Neuronal stem cell (in vitro differentiated cells): ENCODE data around the gene CLIC5.

ENCODE experiments used
- DNase-seq: peaks from one replicate; pipeline ENCODE4 v3.0.0-alpha.2; 2013; ENCODE audit warnings: low spot score
- H2AFZ ChIP-seq: one replicate; pipeline ENCODE4 v1.6.1; 2013; ENCODE audit warnings: mild to moderate bottlenecking, low read length, inconsistent platforms
- H2AK5ac ChIP-seq: 2 replicates; pipeline ENCODE4 v1.6.1; 2013; ENCODE audit warnings: low read depth, mild to moderate bottlenecking, inconsistent platforms, low read length, moderate library complexity, mixed read lengths
- H2BK120ac ChIP-seq: 2 replicates; pipeline ENCODE4 v1.6.1; 2013; ENCODE audit warnings: low read depth, mild to moderate bottlenecking, inconsistent platforms, low read length, moderate library complexity, mixed read lengths
- H2BK12ac ChIP-seq: one replicate; pipeline ENCODE4 v1.6.1; 2013; ENCODE audit warnings: low read length, inconsistent platforms
- H2BK15ac ChIP-seq: 2 replicates; pipeline ENCODE4 v1.6.1; 2013; ENCODE audit warnings: mild to moderate bottlenecking, low read length, inconsistent platforms, mixed read lengths
- H2BK5ac ChIP-seq: one replicate; pipeline ENCODE4 v1.6.1; 2013; ENCODE audit warnings: inconsistent platforms, mild to moderate bottlenecking, low read length, moderate library complexity
- H3K14ac ChIP-seq: one replicate; pipeline ENCODE4 v1.6.1; 2013; ENCODE audit warnings: low read length, inconsistent platforms
- H3K18ac ChIP-seq: 2 replicates; pipeline ENCODE4 v1.6.1; 2013; ENCODE audit warnings: low read length, inconsistent platforms
- H3K23ac ChIP-seq: 2 replicates; pipeline ENCODE4 v1.6.1; 2013; ENCODE audit warnings: low read depth, mild to moderate bottlenecking, mixed read lengths, low read length, inconsistent platforms; ENCODE audit not compliant: poor library complexity
- H3K27ac ChIP-seq: replicated peaks from 3 replicates; pipeline ENCODE4 v1.5.1; 2013; ENCODE audit warnings: low read length, inconsistent platforms
- H3K27me3 ChIP-seq, 3 experiments: 2 replicates each; pipeline ENCODE4 v1.6.1; 2013; ENCODE audit warnings: low read length in 3 of 3, mild to moderate bottlenecking in 2 of 3, inconsistent platforms in 1 of 3, low read depth in 1 of 3, mixed read lengths in 1 of 3, moderate library complexity in 1 of 3; ENCODE audit not compliant: control insufficient read depth in 3 of 3, insufficient read depth in 3 of 3
- H3K36me3 ChIP-seq, 2 donors: replicated peaks in 1 of 2; 2 replicates each; pipeline ENCODE4 v1.6.1; 2013; ENCODE audit warnings: low read length in 2 of 2; ENCODE audit not compliant: control insufficient read depth in 2 of 2, insufficient read depth in 2 of 2
- H3K4ac ChIP-seq: 2 replicates; pipeline ENCODE4 v1.6.1; 2013; ENCODE audit warnings: inconsistent platforms, mild to moderate bottlenecking, low read length, moderate library complexity
- H3K4me1 ChIP-seq, 2 donors: 1 replicate in 1 of 2; 2 replicates in 1 of 2; pipeline ENCODE4 v1.6.1; 2013; ENCODE audit warnings: low read length in 2 of 2, low read depth in 1 of 2; ENCODE audit not compliant: control insufficient read depth in 2 of 2, insufficient read depth in 1 of 2
- H3K4me2 ChIP-seq: one replicate; pipeline ENCODE4 v1.6.1; 2013; ENCODE audit warnings: mild to moderate bottlenecking, low read length, inconsistent platforms; ENCODE audit not compliant: insufficient read depth, poor library complexity, severe bottlenecking
- H3K4me3 ChIP-seq, 2 donors: 2 replicates each; pipeline ENCODE4 v1.5.1; 2013; ENCODE audit warnings: low read length in 2 of 2, mild to moderate bottlenecking in 2 of 2, inconsistent platforms in 1 of 2, moderate library complexity in 1 of 2
- H3K79me1 ChIP-seq: one replicate; pipeline ENCODE4 v1.6.1; 2013; ENCODE audit warnings: low read depth, mild to moderate bottlenecking, inconsistent platforms, low read length, moderate library complexity
- H3K9ac ChIP-seq: one replicate; pipeline ENCODE4 v1.6.1; 2013; ENCODE audit warnings: mild to moderate bottlenecking, low read depth, low read length, inconsistent platforms; ENCODE audit not compliant: poor library complexity
- H3K9me3 ChIP-seq, 2 donors: replicated peaks in 1 of 2; 2 replicates each; pipeline versions ENCODE3 to v1.6.1; 2013; ENCODE audit warnings: low read length in 2 of 2, mild to moderate bottlenecking in 2 of 2, inconsistent platforms in 1 of 2, low read depth in 1 of 2, mixed read lengths in 1 of 2, moderate library complexity in 1 of 2; ENCODE audit not compliant: control insufficient read depth in 2 of 2, insufficient read depth in 1 of 2
- H4K8ac ChIP-seq: one replicate; pipeline ENCODE4 v1.6.1; 2013; ENCODE audit warnings: low read depth, mild to moderate bottlenecking, inconsistent platforms, low read length, moderate library complexity
- H4K91ac ChIP-seq: one replicate; pipeline ENCODE4 v1.6.1; 2013; ENCODE audit warnings: low read length, low read depth, mild to moderate bottlenecking, inconsistent platforms; ENCODE audit not compliant: poor library complexity
- WGBS, 2 donors: extraction: QIAGEN DNeasy Blood & Tissue Kit; methylation state at CpG; one replicate each; pipeline ENCODE4 v1.1.7; 2013; ENCODE audit warnings: missing lambda C conversion rate in 2 of 2, mixed read lengths in 1 of 2; ENCODE audit not compliant: insufficient read length in 2 of 2, insufficient replicate concordance in 1 of 2; ENCODE audit errors: extremely low coverage in 2 of 2; 5-methylcytosine and 5-hydroxymethylcytosine counted together

CLIC5 gene

DNA sequence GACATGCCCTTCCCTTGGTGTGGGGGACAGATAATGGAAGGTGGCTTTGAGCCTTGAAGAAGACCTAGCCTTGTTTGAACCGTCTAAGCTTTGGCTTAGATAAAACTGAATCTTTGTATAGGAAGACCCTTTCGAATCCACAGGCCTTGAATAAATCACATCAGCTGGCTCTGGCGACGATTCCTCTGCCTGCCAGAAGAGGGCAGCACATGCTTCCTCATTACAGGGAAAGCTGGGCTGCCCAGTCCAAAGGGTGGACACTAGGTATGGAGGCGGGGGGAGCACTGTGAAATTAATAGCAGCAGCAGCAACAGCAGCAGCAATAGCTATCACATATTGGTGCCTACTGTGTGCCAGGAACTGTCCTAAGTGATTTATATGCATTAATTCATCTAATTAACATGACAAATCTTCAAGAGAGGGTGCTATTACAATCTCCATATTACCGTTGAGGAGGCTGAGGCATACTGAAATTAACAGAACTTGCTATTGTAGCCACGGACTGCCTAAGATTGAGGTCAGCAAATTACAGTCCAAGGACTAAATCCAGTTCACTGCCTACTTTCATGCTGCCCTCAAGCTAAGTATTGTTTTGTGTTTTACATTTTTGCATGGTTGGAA is 85.1 kb downstream of the CLIC5 start:
- H3K79me1 ChIP-seq = no peaks in the 10 kb centered on the region
- no peak overlapping the region for H3K14ac ChIP-seq
- no peak overlapping the region for H2AFZ ChIP-seq
- H3K36me3 ChIP-seq = no peaks in the 10 kb centered on the region
- peaks cover 0 to 9% of the 10 kb centered on the region in 2 donors for H3K4me1 ChIP-seq
- H2BK5ac ChIP-seq = no peak overlapping the region
- H4K91ac ChIP-seq = no peak overlapping the region
- no peak overlapping the region for H3K18ac ChIP-seq
- H2AK5ac ChIP-seq = no peak overlapping the region
- peak; percentile 58 for DNase-seq
- no peak overlapping the region for H3K27ac ChIP-seq
- H3K9me3 ChIP-seq = no peaks in the 10 kb centered on the region
- no peak overlapping the region for H3K4me3 ChIP-seq
- H3K9ac ChIP-seq = no peak overlapping the region
- WGBS, 2 donors = no CpG with 5 or more reads among the region's 7 CpGs
- H2BK12ac ChIP-seq = no peak overlapping the region
- no peak overlapping the region for H3K23ac ChIP-seq
- no peaks in the 10 kb centered on the region for H3K27me3 ChIP-seq
- H2BK120ac ChIP-seq = no peak overlapping the region
- no peak overlapping the region for H3K4ac ChIP-seq
- no peak overlapping the region for H2BK15ac ChIP-seq
- no peak overlapping the region for H4K8ac ChIP-seq
- no peak overlapping the region for H3K4me2 ChIP-seq

DNA sequence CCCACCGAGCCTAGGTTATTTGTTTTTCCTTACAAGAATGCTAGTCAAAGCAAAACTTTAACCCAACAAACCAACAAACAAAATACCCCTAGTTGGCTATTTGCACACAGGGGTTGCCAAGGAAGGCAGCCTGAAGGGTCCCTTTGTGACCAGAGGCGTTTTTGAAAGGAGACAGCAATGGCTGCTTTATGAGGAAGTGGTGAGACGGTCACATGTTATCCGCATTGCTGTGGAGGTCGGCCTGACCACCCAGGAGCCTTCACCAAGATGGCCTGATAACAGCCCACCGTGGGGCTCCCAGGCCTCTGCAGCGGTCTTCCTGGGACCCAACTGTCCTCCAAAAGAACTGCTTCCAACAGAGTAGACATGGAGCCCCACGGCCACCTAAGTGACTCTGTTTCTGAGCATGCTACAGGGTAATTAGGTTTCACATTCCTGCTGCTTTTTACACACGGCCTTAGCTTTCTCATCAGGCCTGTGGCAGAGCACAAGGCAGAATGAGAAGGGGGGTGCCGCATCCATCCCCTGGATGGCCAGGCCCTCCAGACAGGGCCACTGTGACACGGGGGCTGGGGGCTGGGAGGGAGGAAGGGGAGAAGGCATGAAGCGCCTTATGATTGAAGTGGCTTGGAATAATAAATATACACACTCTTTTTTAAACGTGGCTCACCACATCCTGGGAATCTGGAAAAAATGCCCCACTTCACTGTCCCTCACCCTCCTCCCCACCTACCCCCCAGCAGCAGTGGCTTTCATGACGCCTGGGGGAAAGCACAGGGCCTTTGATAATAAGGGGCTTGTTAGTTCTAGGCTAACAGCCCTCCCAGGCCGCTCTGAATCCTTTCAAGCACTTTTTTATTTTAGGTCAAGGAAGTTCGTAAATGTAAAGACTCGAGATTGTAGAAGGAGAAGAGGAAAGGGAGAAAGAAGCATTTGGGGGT is 86.0 kb downstream of the CLIC5 start:
- no peak overlapping the region for H3K4me2 ChIP-seq
- H3K4me3 ChIP-seq = no peak overlapping the region
- H3K18ac ChIP-seq = no peak overlapping the region
- H3K4ac ChIP-seq = no peak overlapping the region
- no peak overlapping the region for H2BK12ac ChIP-seq
- peak overlapping the region; percentile 28 for H2BK15ac ChIP-seq
- no peak overlapping the region for H2BK5ac ChIP-seq
- H3K14ac ChIP-seq = no peak overlapping the region
- no peak overlapping the region for H2BK120ac ChIP-seq
- H4K8ac ChIP-seq = no peak overlapping the region
- no peak overlapping the region for H4K91ac ChIP-seq
- no peak overlapping the region for H3K9ac ChIP-seq
- DNase-seq = no peak
- H3K79me1 ChIP-seq = no peaks in the 10 kb centered on the region
- H3K4me1 ChIP-seq = peaks cover 0 to 9% of the 10 kb centered on the region in 2 donors
- no peaks in the 10 kb centered on the region for H3K9me3 ChIP-seq
- no CpG with 5 or more reads among the region's 17 CpGs for WGBS, 2 donors
- no peaks in the 10 kb centered on the region for H3K36me3 ChIP-seq
- H3K27ac ChIP-seq = no peak overlapping the region
- H3K27me3 ChIP-seq = no peaks in the 10 kb centered on the region
- peak overlapping the region; percentile 31 for H2AK5ac ChIP-seq
- no peak overlapping the region for H3K23ac ChIP-seq
- peak overlapping the region; percentile 68 for H2AFZ ChIP-seq

DNA sequence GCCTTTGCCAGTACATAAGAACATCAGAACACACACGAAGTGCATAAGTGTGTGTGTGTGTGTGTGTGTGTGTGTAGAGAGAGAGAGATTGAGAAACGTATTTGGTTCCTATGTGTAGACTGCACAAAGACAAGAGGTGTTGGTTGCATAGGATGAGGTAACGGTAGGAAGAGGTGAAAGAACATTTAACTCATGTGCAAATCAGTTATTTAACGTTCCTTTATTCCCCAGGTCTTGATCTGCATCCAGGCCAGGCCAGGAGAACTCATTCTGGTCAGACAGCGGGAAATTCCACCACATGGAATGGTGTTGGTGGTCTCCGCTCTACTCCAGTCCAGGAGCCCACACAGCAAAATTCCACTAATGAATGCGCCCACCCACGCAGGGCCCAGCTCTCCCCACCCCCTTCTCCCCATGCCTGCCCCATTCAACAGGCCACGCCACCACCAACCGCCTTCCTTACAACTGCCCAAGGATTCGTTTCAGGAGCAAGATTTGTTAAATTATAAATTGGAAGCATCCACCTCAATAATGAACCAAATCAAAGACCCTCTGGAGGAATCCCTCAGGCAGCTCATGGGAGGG is 86.8 kb downstream of the CLIC5 start:
- no peak overlapping the region for H2BK120ac ChIP-seq
- H3K18ac ChIP-seq = no peak overlapping the region
- H4K8ac ChIP-seq = no peak overlapping the region
- no peak overlapping the region for H3K4me2 ChIP-seq
- no peaks in the 10 kb centered on the region for H3K9me3 ChIP-seq
- H3K36me3 ChIP-seq = no peaks in the 10 kb centered on the region
- H3K79me1 ChIP-seq = no peaks in the 10 kb centered on the region
- peaks cover 0 to 8% of the 10 kb centered on the region in 2 donors for H3K4me1 ChIP-seq
- H3K14ac ChIP-seq = no peak overlapping the region
- DNase-seq = no peak
- no peak overlapping the region for H3K9ac ChIP-seq
- no peak overlapping the region for H3K4me3 ChIP-seq
- H3K27me3 ChIP-seq = no peaks in the 10 kb centered on the region
- H3K4ac ChIP-seq = no peak overlapping the region
- no CpG with 5 or more reads among the region's 11 CpGs for WGBS, 2 donors
- peak overlapping the region; percentile 68 for H2AFZ ChIP-seq
- H3K27ac ChIP-seq = no peak overlapping the region
- no peak overlapping the region for H3K23ac ChIP-seq
- peak overlapping the region; percentile 28 for H2BK15ac ChIP-seq
- no peak overlapping the region for H2BK12ac ChIP-seq
- H2BK5ac ChIP-seq = no peak overlapping the region
- H2AK5ac ChIP-seq = no peak overlapping the region
- no peak overlapping the region for H4K91ac ChIP-seq
